Neural progenitor cell (in vitro differentiated cells): ENCODE results near the gene MED28.

Experiments used
- CTCF ChIP-seq: fragments of 200-600 bp; sonication (generic); IDR thresholded peaks from 2 replicates; pipeline ENCODE4 v1.5.1; 2017; ENCODE audit warnings: antibody characterized with exemption, mild to moderate bottlenecking
- EZH2 ChIP-seq: fragments of 200-600 bp; sonication (generic); IDR thresholded peaks from 2 replicates; pipeline ENCODE4 v1.6.1; 2017; ENCODE audit warnings: antibody characterized with exemption, mild to moderate bottlenecking, moderate library complexity

GRCh38 chr4:17657849-17658248 is 43.4 kb downstream of the MED28 start:
- TF ChIP-seq CTCF (no peak), EZH2 (no peak)
